ENCODE data around the gene ST6GAL1. TPM values are rescaled to one million over a fixed set of nuclear protein-coding genes. Genes with fewer than 3 reads are reported as not detected.

The ST6GAL1 gene
- total and polyA plus RNA-seq, 2 of the 8 experiments (the other 6 are each of a cell fraction or from before 2014, with no cell fraction given) = 62.8 to 80.9 TPM

- TF ChIP-seq CHD7 (IDR thresholded peaks at IDR 0.05; ENCODE audit: insufficient replicate concordance, low read length) (no peak), KDM5A (IDR thresholded peaks at IDR 0.05; ENCODE audit: low read length) (no peak), ATF3 (IDR thresholded peaks at IDR 0.05; ENCODE audit: insufficient read depth, low read depth, low read length) (no peak), HDAC6 (IDR thresholded peaks at IDR 0.05; ENCODE audit: low read depth, low read length) (no peak), RAD21 (IDR thresholded peaks at IDR 0.05 in 1 of 2, conservative IDR thresholded peaks at IDR 0.05 in 1 of 2; ENCODE audit: low read depth in 2 of 2, low read length in 2 of 2) (peak; percentile 61 to 72), CTCF (IDR thresholded peaks at IDR 0.05; ENCODE audit: control extremely low read depth in 1 of 3, insufficient read depth in 1 of 3, low read depth in 1 of 3, low read length in 3 of 3) (peak; percentile 65 to 85 (median 78))
Observed at GRCh38 chr3:187066228-187066995, 136.1 kb downstream of the ST6GAL1 start (continued).

Measured in H1 (cell line).